HepG2 (cell line): Measurements from ENCODE around the gene TFPI2. TPM values are rescaled to one million over a fixed set of nuclear protein-coding genes. Genes with fewer than 3 reads are reported as not detected.

Experiments
- ATAC-seq: fragments of 200-7000 bp; cut with Tn5 transposase; 3 replicates; pipeline ENCODE4 v1.9.1; 2020; ENCODE audit warnings: mild to moderate bottlenecking, moderate library complexity
- BruUV-seq: library from RNA; stranded (reverse); fragments of 400-500 nt; replicated peaks from 2 replicates; lab custom pipeline; 2021; lab: Mats Ljungman, UMichigan
- CTCF ChIA-PET: fragments of 300-600 bp; formaldehyde crosslinking; extraction: SDS; loops from one replicate; lab custom pipeline; 2021; ENCODE audit warnings: low total read pairs, inconsistent platforms, low intra/inter-chr PET ratio; lab: Yijun Ruan, JAX
- POLR2A ChIA-PET: fragments of 350-600 bp; sonication (Branson Sonifier 250); formaldehyde crosslinking; loops from one replicate; lab custom pipeline; 2020; ENCODE audit warnings: antibody characterized with exemption, inconsistent platforms; lab: Yijun Ruan, JAX
- DNase-seq: peaks from one replicate; pipeline ENCODE4 v3.0.0-alpha.2; 2015; ENCODE audit warnings: low spot score
- FAIRE-seq: peaks from 3 replicates; lab custom pipeline; 2011; peaks lifted over from hg19 to GRCh38; lab: Jason Lieb, UNC
- H2AFZ ChIP-seq: one replicate; pipeline ENCODE4 v1.6.1; 2011; ENCODE audit warnings: low read length, inconsistent platforms
- H3K27ac ChIP-seq: fragments of 300-600 bp; 3 replicates; pipeline ENCODE4 v1.8.0; 2011; ENCODE audit warnings: mixed run types, mild to moderate bottlenecking, mixed read lengths, low read length, inconsistent platforms; ENCODE audit not compliant: insufficient read depth; ENCODE audit errors: extremely low read length
- H3K27me3 ChIP-seq, 2 experiments: fragments of 200-600 bp in 1 of 2; 2 replicates in 1 of 2; 3 replicates in 1 of 2; pipeline versions ENCODE4 v1.6.0 to v1.8.0; 2011; ENCODE audit warnings: low read length in 2 of 2, mild to moderate bottlenecking in 2 of 2, moderate library complexity in 2 of 2, inconsistent platforms in 1 of 2; ENCODE audit not compliant: insufficient read depth in 2 of 2, control insufficient read depth in 1 of 2
- H3K36me3 ChIP-seq, 2 experiments: fragments of 200-600 bp in 1 of 2; replicated peaks in 1 of 2; 2 replicates in 1 of 2; 3 replicates in 1 of 2; pipeline versions ENCODE4 v1.5.1 to v1.8.0; 2011; ENCODE audit warnings: low read length in 2 of 2, inconsistent platforms in 1 of 2; ENCODE audit not compliant: insufficient read depth in 2 of 2, control insufficient read depth in 1 of 2
- H3K4me1 ChIP-seq: 2 replicates; pipeline ENCODE4 v1.5.1; 2012; ENCODE audit warnings: low read length, inconsistent platforms; ENCODE audit not compliant: insufficient read depth
- H3K4me2 ChIP-seq: 2 replicates; pipeline ENCODE4 v1.6.0; 2011; ENCODE audit warnings: low read depth, low read length, inconsistent platforms
- H3K4me3 ChIP-seq, 3 experiments: fragments of 200-600 bp in 1 of 3; sonication (generic), shearing (Covaris generic) in 1 of 3; replicated peaks in 1 of 3; 2 replicates each; pipeline ENCODE4 v1.5.1; 2011 to 2016; ENCODE audit warnings: low read length in 3 of 3, inconsistent platforms in 2 of 3, low read depth in 2 of 3, mild to moderate bottlenecking in 2 of 3, control low read depth in 1 of 3, mixed read lengths in 1 of 3; ENCODE audit not compliant: insufficient read depth in 1 of 3
- H3K79me2 ChIP-seq: one replicate; pipeline ENCODE4 v1.6.1; 2011; ENCODE audit warnings: low read length, inconsistent platforms; ENCODE audit not compliant: insufficient read depth
- H3K9ac ChIP-seq: 2 replicates; pipeline ENCODE4 v1.6.0; 2011; ENCODE audit warnings: mild to moderate bottlenecking, low read depth, low read length, inconsistent platforms; ENCODE audit not compliant: insufficient read depth
- H3K9me3 ChIP-seq: 2 replicates; pipeline ENCODE4 v1.5.1; 2012; ENCODE audit warnings: mild to moderate bottlenecking, low read length
- H4K20me1 ChIP-seq: 2 replicates; pipeline ENCODE4 v1.6.0; 2011; ENCODE audit warnings: inconsistent platforms, mild to moderate bottlenecking, low read length, moderate library complexity; ENCODE audit not compliant: insufficient read depth
- ELF1 ChIP-seq: sonication (generic); formaldehyde crosslinking; IDR thresholded peaks from 2 replicates; pipeline ENCODE4 v1.4.0; 2020; ENCODE audit warnings: missing genetic modification reagents
- KMT2A ChIP-seq: sonication (generic); formaldehyde crosslinking; IDR thresholded peaks from 2 replicates; pipeline ENCODE4 v1.4.0; 2020; ENCODE audit warnings: missing genetic modification reagents
- PHF20 ChIP-seq: sonication (generic); formaldehyde crosslinking; IDR thresholded peaks from 2 replicates; pipeline ENCODE4 v1.5.0; 2020; ENCODE audit warnings: mild to moderate bottlenecking, missing genetic modification reagents
- RFX5 ChIP-seq: IDR thresholded peaks from 2 replicates; pipeline ENCODE4 v1.6.1; 2011; ENCODE audit warnings: low read depth, low read length, improper control_type of control experiment
- SIX4 ChIP-seq: sonication (generic); formaldehyde crosslinking; IDR thresholded peaks from 2 replicates; pipeline ENCODE4 v1.4.0; 2020; ENCODE audit warnings: missing genetic modification reagents
- TCF7 ChIP-seq: sonication (generic); IDR thresholded peaks from 2 replicates; pipeline ENCODE4 v1.6.1; 2016; ENCODE audit warnings: antibody characterized with exemption, low read depth
- ZNF547 ChIP-seq: sonication (generic); formaldehyde crosslinking; IDR thresholded peaks from 2 replicates; pipeline ENCODE4 v1.5.1; 2020; ENCODE audit warnings: mild to moderate bottlenecking, missing genetic modification reagents
- ZNF781 ChIP-seq: sonication (generic); formaldehyde crosslinking; IDR thresholded peaks from 2 replicates; pipeline ENCODE4 v1.5.1; 2020; ENCODE audit warnings: borderline replicate concordance, mild to moderate bottlenecking, missing genetic modification reagents; ENCODE audit errors: not compliant biosample characterization
- WGBS: methylation state at CpG from one replicate; pipeline ENCODE4 v1.1.6; 2017; ENCODE audit warnings: low lambda C conversion rate; 5-methylcytosine and 5-hydroxymethylcytosine counted together
- in situ Hi-C: cut with HindIII; loops from 2 replicates; pipeline ENCODE4 v1.10.0; 2017; ENCODE audit warnings: low pct_unique_long_range_greater_than_20kb; ENCODE audit not compliant: extremely low pct_ligation_motif_present
- intact Hi-C: fragments of 100-400 bp; cut with micrococcal nuclease; formaldehyde crosslinking; loops from one replicate; pipeline ENCODE4 v1.10.0; 2022; ENCODE audit not compliant: unreplicated experiment
- polyA plus RNA-seq, 8 experiments: library from polyadenylated mRNA; depleted of rRNA in 3 of 8; stranded (reverse) in 7 of 8; unstranded in 1 of 8; fragments of >200 nt; fragmentation: Illumina TruSeq in 4 of 8; extraction: Trizol in 4 of 8; gene quantifications; 2 replicates each; pipeline versions ENCODE4 v1.2.1 to v1.2.3, GENCODE V29; 2011 to 2016; ENCODE audit warnings: low read depth in 4 of 8, missing spikeins in 1 of 8, mixed read lengths in 1 of 8; ENCODE audit not compliant: insufficient read depth in 1 of 8
- total RNA-seq, 5 experiments: library from RNA; depleted of rRNA; stranded (reverse); fragments of >200 nt; fragmentation: Illumina TruSeq; extraction: Trizol; gene quantifications; 2 replicates each; pipeline ENCODE4 v1.2.3, GENCODE V29; 2016; ENCODE audit warnings: low read depth in 1 of 5
- TF ChIP-seq, protein P1 (sequence below): sonication (generic); formaldehyde crosslinking; IDR thresholded peaks from 2 replicates; pipeline ENCODE4 v1.5.0; 2020; ENCODE audit warnings: mild to moderate bottlenecking, missing genetic modification reagents, borderline replicate concordance
- TF ChIP-seq, protein P2 (sequence below): IDR thresholded peaks from 2 replicates; pipeline ENCODE4 v1.6.1; 2016
- TF ChIP-seq, protein P3 (sequence below): sonication (generic); formaldehyde crosslinking; IDR thresholded peaks from 2 replicates; pipeline ENCODE4 v1.9.0; 2021; ENCODE audit warnings: missing genetic modification reagents, borderline replicate concordance
- TF ChIP-seq, protein P4 (sequence below): sonication (generic); formaldehyde crosslinking; IDR thresholded peaks from 2 replicates; pipeline ENCODE4 v1.9.0; 2021; ENCODE audit warnings: missing genetic modification reagents, borderline replicate concordance
- TF ChIP-seq, protein P5 (sequence below): sonication (generic); formaldehyde crosslinking; IDR thresholded peaks from 2 replicates; pipeline ENCODE4 v1.4.0; 2020; ENCODE audit warnings: mild to moderate bottlenecking, low read depth, missing genetic modification reagents

The TFPI2 gene
- total and polyA plus RNA-seq, 2 of the 13 experiments (the other 11 are each of a cell fraction or from before 2014, with no cell fraction given) = 0.16 to 0.22 TPM

DNA sequence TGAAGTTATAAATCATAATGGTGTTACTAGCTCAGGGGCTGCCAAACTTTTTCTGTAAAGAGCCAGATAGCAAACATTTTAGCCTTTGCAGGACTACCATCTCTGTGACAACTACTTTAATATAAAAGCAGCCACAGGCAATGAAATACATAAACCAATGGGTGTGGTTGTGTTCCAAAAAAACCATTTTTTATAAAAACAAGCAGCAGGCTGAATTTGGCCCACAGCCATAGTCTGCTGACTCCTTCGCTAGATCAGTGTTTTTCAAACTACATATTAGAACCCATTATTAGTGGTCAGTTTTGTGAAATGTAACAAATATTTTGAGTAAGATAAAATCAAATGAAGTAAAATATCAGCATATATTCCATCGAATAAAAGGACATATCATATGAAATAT is 44.5 kb upstream of the TFPI2 start (continued):
- TF ChIP-seq, protein P1, sequence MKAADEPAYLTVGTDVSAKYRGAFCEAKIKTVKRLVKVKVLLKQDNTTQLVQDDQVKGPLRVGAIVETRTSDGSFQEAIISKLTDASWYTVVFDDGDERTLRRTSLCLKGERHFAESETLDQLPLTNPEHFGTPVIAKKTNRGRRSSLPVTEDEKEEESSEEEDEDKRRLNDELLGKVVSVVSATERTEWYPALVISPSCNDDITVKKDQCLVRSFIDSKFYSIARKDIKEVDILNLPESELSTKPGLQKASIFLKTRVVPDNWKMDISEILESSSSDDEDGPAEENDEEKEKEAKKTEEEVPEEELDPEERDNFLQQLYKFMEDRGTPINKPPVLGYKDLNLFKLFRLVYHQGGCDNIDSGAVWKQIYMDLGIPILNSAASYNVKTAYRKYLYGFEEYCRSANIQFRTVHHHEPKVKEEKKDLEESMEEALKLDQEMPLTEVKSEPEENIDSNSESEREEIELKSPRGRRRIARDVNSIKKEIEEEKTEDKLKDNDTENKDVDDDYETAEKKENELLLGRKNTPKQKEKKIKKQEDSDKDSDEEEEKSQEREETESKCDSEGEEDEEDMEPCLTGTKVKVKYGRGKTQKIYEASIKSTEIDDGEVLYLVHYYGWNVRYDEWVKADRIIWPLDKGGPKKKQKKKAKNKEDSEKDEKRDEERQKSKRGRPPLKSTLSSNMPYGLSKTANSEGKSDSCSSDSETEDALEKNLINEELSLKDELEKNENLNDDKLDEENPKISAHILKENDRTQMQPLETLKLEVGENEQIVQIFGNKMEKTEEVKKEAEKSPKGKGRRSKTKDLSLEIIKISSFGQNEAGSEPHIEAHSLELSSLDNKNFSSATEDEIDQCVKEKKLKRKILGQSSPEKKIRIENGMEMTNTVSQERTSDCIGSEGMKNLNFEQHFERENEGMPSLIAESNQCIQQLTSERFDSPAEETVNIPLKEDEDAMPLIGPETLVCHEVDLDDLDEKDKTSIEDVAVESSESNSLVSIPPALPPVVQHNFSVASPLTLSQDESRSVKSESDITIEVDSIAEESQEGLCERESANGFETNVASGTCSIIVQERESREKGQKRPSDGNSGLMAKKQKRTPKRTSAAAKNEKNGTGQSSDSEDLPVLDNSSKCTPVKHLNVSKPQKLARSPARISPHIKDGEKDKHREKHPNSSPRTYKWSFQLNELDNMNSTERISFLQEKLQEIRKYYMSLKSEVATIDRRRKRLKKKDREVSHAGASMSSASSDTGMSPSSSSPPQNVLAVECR (CRISPR knock-in tag) = no peak
- TF ChIP-seq PHF20 (CRISPR knock-in tag) (no peak), KMT2A (CRISPR knock-in tag) (no peak), ELF1 (CRISPR knock-in tag) (no peak), ZNF547 (CRISPR knock-in tag) (no peak)
- TF ChIP-seq, protein P2, sequence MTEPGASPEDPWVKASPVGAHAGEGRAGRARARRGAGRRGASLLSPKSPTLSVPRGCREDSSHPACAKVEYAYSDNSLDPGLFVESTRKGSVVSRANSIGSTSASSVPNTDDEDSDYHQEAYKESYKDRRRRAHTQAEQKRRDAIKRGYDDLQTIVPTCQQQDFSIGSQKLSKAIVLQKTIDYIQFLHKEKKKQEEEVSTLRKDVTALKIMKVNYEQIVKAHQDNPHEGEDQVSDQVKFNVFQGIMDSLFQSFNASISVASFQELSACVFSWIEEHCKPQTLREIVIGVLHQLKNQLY (CRISPR knock-in tag) = no peak

DNA sequence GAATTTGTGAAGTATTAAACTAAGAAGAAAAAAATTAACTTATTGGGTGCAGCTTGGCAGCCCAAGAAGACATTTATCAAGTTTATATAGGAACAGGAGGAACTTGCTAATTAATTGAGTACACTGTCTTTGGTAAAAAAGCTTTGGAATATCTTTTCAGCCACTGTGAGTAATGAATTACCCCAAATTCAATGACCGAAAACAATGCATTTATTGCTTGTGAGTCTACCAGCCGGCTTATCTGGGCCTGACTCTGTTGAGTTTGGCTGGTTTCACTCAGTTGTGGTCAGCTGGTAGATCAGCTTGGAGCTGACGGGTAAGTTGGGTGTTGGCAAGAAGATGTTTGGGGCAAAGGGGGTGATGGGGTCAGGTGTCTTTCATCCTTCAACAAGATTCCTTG is 42.6 kb upstream of the TFPI2 start:
- FAIRE-seq (no peak), DNase-seq (no peak), ATAC-seq (no peak)
- ChIA-PET POLR2A (no interaction called here), CTCF (no interaction called here)
- no peak overlapping the region for H3K4me3 ChIP-seq
- no peaks in the 10 kb centered on the region for H3K79me2 ChIP-seq
- WGBS = 24% methylated on average over 3 of the region's 3 CpGs
- no peak overlapping the region for H3K9ac ChIP-seq
- in situ Hi-C loops = no loop called here
- no peaks in the 10 kb centered on the region for H3K9me3 ChIP-seq
- H4K20me1 ChIP-seq = no peaks in the 10 kb centered on the region
- no peak overlapping the region for H3K27ac ChIP-seq
- H3K36me3 ChIP-seq = no peaks in the 10 kb centered on the region
- no peaks in the 10 kb centered on the region for H3K27me3 ChIP-seq
- no peak overlapping the region for H2AFZ ChIP-seq
- H3K4me1 ChIP-seq = no peaks in the 10 kb centered on the region
- H3K4me2 ChIP-seq = no peak overlapping the region
- BruUV-seq = no TSS peak
- intact Hi-C loops = no loop called here
- TF ChIP-seq, protein P3, sequence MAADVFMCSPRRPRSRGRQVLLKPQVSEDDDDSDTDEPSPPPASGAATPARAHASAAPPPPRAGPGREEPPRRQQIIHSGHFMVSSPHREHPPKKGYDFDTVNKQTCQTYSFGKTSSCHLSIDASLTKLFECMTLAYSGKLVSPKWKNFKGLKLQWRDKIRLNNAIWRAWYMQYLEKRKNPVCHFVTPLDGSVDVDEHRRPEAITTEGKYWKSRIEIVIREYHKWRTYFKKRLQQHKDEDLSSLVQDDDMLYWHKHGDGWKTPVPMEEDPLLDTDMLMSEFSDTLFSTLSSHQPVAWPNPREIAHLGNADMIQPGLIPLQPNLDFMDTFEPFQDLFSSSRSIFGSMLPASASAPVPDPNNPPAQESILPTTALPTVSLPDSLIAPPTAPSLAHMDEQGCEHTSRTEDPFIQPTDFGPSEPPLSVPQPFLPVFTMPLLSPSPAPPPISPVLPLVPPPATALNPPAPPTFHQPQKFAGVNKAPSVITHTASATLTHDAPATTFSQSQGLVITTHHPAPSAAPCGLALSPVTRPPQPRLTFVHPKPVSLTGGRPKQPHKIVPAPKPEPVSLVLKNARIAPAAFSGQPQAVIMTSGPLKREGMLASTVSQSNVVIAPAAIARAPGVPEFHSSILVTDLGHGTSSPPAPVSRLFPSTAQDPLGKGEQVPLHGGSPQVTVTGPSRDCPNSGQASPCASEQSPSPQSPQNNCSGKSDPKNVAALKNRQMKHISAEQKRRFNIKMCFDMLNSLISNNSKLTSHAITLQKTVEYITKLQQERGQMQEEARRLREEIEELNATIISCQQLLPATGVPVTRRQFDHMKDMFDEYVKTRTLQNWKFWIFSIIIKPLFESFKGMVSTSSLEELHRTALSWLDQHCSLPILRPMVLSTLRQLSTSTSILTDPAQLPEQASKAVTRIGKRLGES (CRISPR knock-in tag) = no peak
- TF ChIP-seq KMT2A (CRISPR knock-in tag) (no peak), RFX5 (no peak), ZNF781 (CRISPR knock-in tag) (no peak), SIX4 (CRISPR knock-in tag) (no peak), TCF7 (no peak)
- TF ChIP-seq, protein P4, sequence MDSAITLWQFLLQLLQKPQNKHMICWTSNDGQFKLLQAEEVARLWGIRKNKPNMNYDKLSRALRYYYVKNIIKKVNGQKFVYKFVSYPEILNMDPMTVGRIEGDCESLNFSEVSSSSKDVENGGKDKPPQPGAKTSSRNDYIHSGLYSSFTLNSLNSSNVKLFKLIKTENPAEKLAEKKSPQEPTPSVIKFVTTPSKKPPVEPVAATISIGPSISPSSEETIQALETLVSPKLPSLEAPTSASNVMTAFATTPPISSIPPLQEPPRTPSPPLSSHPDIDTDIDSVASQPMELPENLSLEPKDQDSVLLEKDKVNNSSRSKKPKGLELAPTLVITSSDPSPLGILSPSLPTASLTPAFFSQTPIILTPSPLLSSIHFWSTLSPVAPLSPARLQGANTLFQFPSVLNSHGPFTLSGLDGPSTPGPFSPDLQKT (CRISPR knock-in tag) = no peak
- TF ChIP-seq, protein P5, sequence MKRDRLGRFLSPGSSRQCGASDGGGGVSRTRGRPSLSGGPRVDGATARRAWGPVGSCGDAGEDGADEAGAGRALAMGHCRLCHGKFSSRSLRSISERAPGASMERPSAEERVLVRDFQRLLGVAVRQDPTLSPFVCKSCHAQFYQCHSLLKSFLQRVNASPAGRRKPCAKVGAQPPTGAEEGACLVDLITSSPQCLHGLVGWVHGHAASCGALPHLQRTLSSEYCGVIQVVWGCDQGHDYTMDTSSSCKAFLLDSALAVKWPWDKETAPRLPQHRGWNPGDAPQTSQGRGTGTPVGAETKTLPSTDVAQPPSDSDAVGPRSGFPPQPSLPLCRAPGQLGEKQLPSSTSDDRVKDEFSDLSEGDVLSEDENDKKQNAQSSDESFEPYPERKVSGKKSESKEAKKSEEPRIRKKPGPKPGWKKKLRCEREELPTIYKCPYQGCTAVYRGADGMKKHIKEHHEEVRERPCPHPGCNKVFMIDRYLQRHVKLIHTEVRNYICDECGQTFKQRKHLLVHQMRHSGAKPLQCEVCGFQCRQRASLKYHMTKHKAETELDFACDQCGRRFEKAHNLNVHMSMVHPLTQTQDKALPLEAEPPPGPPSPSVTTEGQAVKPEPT (CRISPR knock-in tag) = no peak
